Body of pancreas (tissue), 4 donors: Measurements from ENCODE around the gene TSPEAR.

Source experiments
- POLR2A ChIP-seq, 3 donors: fragments of 450-650 bp; IDR thresholded peaks; one replicate each; pipeline ENCODE4 v1.6.1; 2016; ENCODE audit warnings: antibody characterized with exemption in 3 of 3, mild to moderate bottlenecking in 2 of 3
- TF ChIP-seq, protein P1 (sequence below), 7 experiments: fragments of 450-650 bp in 4 of 7; fragments of 200-600 bp in 3 of 7; sonication (generic) in 3 of 7; IDR thresholded peaks; one replicate each; pipeline ENCODE4 v1.5.1; 2016 to 2019; ENCODE audit warnings: antibody characterized with exemption in 7 of 7

DNA sequence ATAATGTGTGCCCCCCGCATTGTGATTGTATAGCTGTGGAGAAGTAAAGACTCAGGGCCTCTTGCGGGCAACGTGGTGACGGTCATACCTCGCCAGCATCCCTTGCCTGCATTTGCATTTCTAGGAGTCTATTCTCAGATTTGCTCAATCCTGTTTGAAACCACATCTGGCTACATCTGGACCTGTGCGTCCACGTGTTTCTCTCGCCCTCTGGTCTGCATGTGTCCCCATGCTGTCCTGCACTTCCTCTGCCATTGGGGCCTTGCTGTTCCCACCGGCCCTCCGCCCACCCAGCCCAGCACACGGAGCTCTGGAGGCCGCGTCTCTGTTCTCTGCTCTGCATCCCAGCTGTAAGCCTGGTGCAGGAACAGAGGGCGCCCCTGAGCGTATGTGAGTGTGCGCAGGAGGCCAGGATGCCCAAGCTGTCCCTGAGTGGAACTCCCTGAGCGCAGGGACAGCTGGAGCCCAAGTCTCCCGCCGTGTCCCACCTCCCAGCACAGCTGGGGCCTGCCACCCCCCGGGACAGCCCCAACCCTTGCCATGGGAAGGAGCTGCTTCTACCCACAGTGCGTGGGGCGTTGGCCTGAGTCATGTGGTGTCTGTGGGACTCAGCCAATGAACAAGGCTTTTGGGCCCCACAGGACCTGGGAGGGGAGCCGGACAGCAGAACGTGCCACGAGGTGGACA, 161.7 kb downstream of the TSPEAR start:
- TF ChIP-seq, protein P1, sequence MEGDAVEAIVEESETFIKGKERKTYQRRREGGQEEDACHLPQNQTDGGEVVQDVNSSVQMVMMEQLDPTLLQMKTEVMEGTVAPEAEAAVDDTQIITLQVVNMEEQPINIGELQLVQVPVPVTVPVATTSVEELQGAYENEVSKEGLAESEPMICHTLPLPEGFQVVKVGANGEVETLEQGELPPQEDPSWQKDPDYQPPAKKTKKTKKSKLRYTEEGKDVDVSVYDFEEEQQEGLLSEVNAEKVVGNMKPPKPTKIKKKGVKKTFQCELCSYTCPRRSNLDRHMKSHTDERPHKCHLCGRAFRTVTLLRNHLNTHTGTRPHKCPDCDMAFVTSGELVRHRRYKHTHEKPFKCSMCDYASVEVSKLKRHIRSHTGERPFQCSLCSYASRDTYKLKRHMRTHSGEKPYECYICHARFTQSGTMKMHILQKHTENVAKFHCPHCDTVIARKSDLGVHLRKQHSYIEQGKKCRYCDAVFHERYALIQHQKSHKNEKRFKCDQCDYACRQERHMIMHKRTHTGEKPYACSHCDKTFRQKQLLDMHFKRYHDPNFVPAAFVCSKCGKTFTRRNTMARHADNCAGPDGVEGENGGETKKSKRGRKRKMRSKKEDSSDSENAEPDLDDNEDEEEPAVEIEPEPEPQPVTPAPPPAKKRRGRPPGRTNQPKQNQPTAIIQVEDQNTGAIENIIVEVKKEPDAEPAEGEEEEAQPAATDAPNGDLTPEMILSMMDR (IDR thresholded peaks at IDR 0.05), result no peak
- TF ChIP-seq POLR2A (IDR thresholded peaks at IDR 0.05), result no peak
